Activated naive CD8-positive, alpha-beta T cell treated with anti-CD3 and anti-CD28 coated beads, Interleukin-2, amount 10 ng/mL, durations not matched to agents 7 days and 5 days (primary cell): ENCODE data around the gene C7. TPM values are rescaled to one million over a fixed set of nuclear protein-coding genes. Genes with fewer than 3 reads are reported as not detected.
"Not testable (repeated sequence)": the region's sequence is repeated elsewhere in the genome, so short reads cannot be mapped to it uniquely, and the experiment has no call there.

Experiments
- ATAC-seq: fragments of 150-1000 bp; cut with Tn5 transposase; one replicate; pipeline ENCODE4 v1.10.0; 2021; ENCODE audit warnings: low read depth, moderate library complexity
- POLR2A ChIA-PET: fragments of 350-600 bp; sonication (Branson Sonifier 250); formaldehyde crosslinking; loops from one replicate; lab custom pipeline; 2021; ENCODE audit warnings: antibody characterized with exemption; lab: Charles Lee
- DNase-seq: peaks from one replicate; pipeline ENCODE4 v3.0.0; 2021
- H3K27ac Mint-ChIP-seq: one replicate; pipeline ENCODE4 v1.8.0; 2022; ENCODE audit warnings: mild to moderate bottlenecking, mixed read lengths
- H3K27me3 Mint-ChIP-seq: one replicate; pipeline ENCODE4 v1.8.0; 2022; ENCODE audit warnings: mild to moderate bottlenecking, moderate library complexity, mixed read lengths
- H3K36me3 Mint-ChIP-seq: one replicate; pipeline ENCODE4 v1.8.0; 2021; ENCODE audit warnings: mild to moderate bottlenecking, mixed read lengths
- H3K4me1 Mint-ChIP-seq: one replicate; pipeline ENCODE4 v1.8.0; 2021; ENCODE audit warnings: mixed read lengths
- H3K4me3 Mint-ChIP-seq: one replicate; pipeline ENCODE4 v1.8.0; 2022; ENCODE audit warnings: mild to moderate bottlenecking, moderate library complexity, mixed read lengths
- H3K9me3 Mint-ChIP-seq: one replicate; pipeline ENCODE4 v1.8.0; 2021; ENCODE audit warnings: mixed read lengths
- total RNA-seq, 2 experiments: library from RNA; stranded (reverse); gene quantifications; one replicate each; pipeline ENCODE4 v1.2.3, GENCODE V29; 2021

The C7 gene
- total RNA-seq, 2 experiments from 2014 or later = not detected

- DNase-seq, POLR2A ChIA-PET, H3K9me3 Mint-ChIP-seq, H3K36me3 Mint-ChIP-seq, H3K27ac Mint-ChIP-seq, ATAC-seq, H3K4me1 Mint-ChIP-seq, H3K27me3 Mint-ChIP-seq, H3K4me3 Mint-ChIP-seq: not testable (repeated sequence)
Observed at GRCh38 chr5:41022600-41022999, 113.3 kb downstream of the C7 start.

Other genes with a start within 250 kb of the C7 start
- gene PTGER4, start 229.6 kb upstream of the C7 start, total RNA-seq = 10 to 100 TPM; 51.4 to 53.8 TPM
- 10 to 100 TPM; 12.2 to 14.8 TPM for gene TTC33, start 153.5 kb upstream of the C7 start, total RNA-seq
- gene PRKAA1, start 111.1 kb upstream of the C7 start, total RNA-seq = 10 to 100 TPM; 86.4 to 86.7 TPM
- 1,000 to 10,000 TPM; 1,700 to 1,758 TPM for gene RPL37, start 74.3 kb upstream of the C7 start, total RNA-seq
- 1 to 10 TPM; 3.5 to 4.4 TPM for gene CARD6, start 68.1 kb upstream of the C7 start, total RNA-seq
- not detected for gene MROH2B, start 161.8 kb downstream of the C7 start, total RNA-seq